ENCODE data around the gene PDC. TPM values are rescaled to one million over a fixed set of nuclear protein-coding genes. Genes with fewer than 3 reads are reported as not detected.
A peak's percentile ranks its signal among the peaks of the same experiment; 100 is the strongest.
"Not testable (repeated sequence)": the region's sequence is repeated elsewhere in the genome, so short reads cannot be mapped to it uniquely, and the experiment has no call there.

The PDC gene
- total RNA-seq, 6 experiments from 2014 or later: 0.17 TPM; not detected in 4

DNA sequence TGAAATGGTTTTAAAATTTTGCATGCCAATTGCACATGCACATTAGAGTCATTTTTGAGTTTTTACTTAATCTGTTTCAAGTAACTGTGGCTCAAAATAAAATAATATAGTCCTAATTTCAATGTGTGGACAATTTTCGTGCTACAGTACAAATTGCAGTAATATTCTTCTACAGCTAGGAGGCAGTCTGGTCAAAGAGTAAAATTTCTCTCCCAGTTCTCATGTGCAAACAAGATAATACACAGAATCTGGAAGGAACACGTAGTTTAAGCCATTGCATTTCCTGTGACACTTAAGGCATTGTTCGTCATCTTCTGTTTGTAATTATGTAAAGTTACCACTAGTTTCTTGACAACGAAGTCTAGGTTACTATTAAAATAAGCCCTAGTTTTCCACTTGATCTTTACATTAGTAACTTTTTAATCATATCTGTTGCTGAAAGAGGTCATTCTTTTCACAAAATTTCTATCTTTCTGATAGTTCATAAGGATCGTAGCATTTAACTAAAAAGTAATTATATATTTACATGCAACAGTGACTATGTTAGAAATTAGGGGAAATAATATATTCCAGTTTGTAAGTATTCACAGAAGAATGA lies 56.4 kb downstream of the PDC start:
- Mint-ChIP-seq H3K4me3 (no peak overlapping the region), H3K9me3 (no peaks in the 10 kb centered on the region), H3K4me1 (ENCODE audit: low read depth) (peaks cover 16% of the 10 kb centered on the region), H3K27me3 (ENCODE audit: insufficient read depth) (no peaks in the 10 kb centered on the region), H3K27ac (peak overlapping the region; percentile 57; the same call in 1 of the 2 replicates), H3K36me3 (ENCODE audit: low read depth) (no peaks in the 10 kb centered on the region; the same call in 1 of the 2 replicates)
- peak; percentile 66 for DNase-seq
- TF ChIP-seq CTCF (IDR thresholded peaks at IDR 0.05): peak; percentile 90

GRCh38 chr1:186403632-186404031 lies 57.3 kb downstream of the PDC start:
- no peaks in the 10 kb centered on the region for H3K27me3 Mint-ChIP-seq (ENCODE audit: insufficient read depth)
- H3K4me3 Mint-ChIP-seq: no peak overlapping the region
- H3K4me1 Mint-ChIP-seq (ENCODE audit: low read depth): peaks cover 16% of the 10 kb centered on the region
- no peak for DNase-seq
- TF ChIP-seq CTCF (IDR thresholded peaks at IDR 0.05): no peak
- H3K27ac Mint-ChIP-seq: no peak overlapping the region
- no peaks in the 10 kb centered on the region; the same call in 1 of the 2 replicates for H3K36me3 Mint-ChIP-seq (ENCODE audit: low read depth)
- H3K9me3 Mint-ChIP-seq: no peaks in the 10 kb centered on the region

- not testable (repeated sequence) for H3K27me3 Mint-ChIP-seq (ENCODE audit: insufficient read depth); DNase-seq; H3K36me3 Mint-ChIP-seq (ENCODE audit: low read depth); H3K9me3 Mint-ChIP-seq; H3K4me3 Mint-ChIP-seq
- Mint-ChIP-seq H3K27ac (peak overlapping the region; percentile 16), H3K4me1 (ENCODE audit: low read depth) (peaks cover 16% of the 10 kb centered on the region)
Observed at GRCh38 chr1:186401446-186401845, 59.5 kb downstream of the PDC start.

Other genes with a start within 250 kb of the PDC start
- gene PRG4, start 164.8 kb downstream of the PDC start, total RNA-seq (2021; fragmentation: NEBNext Ultra II Directional; extraction: Animal tissue kit (Norgen Biotek cat#: 25700)): under 1 TPM in 1 of 6 experiments, not detected in 5; 0.03 TPM
- gene TPR, start 85.9 kb downstream of the PDC start, total RNA-seq (2021; fragmentation: NEBNext Ultra II Directional; extraction: Animal tissue kit (Norgen Biotek cat#: 25700)): 10 to 100 TPM; 61.4 to 75.6 (median 62.8) TPM
- 10 to 100 TPM; 10.1 to 15.9 (median 13.1) TPM for gene ODR4, start 85.3 kb downstream of the PDC start, total RNA-seq (2021; fragmentation: NEBNext Ultra II Directional; extraction: Animal tissue kit (Norgen Biotek cat#: 25700))
- 100 to 1,000 TPM in 2 of 6 experiments, 10 to 100 TPM in 4; 59.2 to 176 (median 70.3) TPM for gene PTGS2, start 219.3 kb upstream of the PDC start, total RNA-seq (2021; fragmentation: NEBNext Ultra II Directional; extraction: Animal tissue kit (Norgen Biotek cat#: 25700))

All from HFFc6 (cell line).